ENCODE data around the gene RGS6. TPM values are rescaled to one million over a fixed set of nuclear protein-coding genes. Genes with fewer than 3 reads are reported as not detected.

The RGS6 gene
- total RNA-seq, 2 donors from 2014 or later, result 3.2 TPM; not detected in 1

DNA sequence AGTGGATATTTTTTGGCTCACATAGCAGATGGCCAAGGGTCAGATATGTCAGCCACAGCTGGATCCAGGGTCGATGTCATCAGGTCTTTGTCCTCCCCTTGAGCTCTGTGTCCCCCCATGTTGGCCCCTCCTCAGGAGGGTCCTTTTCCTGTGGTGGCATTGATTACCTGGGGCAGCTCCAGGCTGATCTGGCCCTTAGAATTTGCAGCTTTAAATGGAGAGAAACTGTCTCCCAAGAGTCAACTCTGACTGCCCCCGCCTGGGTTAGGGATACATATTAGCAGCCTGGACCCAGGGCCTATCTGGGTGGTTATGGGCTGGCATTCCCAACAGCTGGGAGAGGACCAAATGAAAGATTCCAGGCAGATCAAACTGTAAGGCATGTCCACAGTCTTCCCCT lies 330.5 kb downstream of the RGS6 start:
- Histone ChIP-seq H3K9me3 (no peaks in the 10 kb centered on the region), H3K36me3 (no peaks in the 10 kb centered on the region), H3K4me1 (replicated peaks) (no peaks in the 10 kb centered on the region), H3K27me3 (replicated peaks; ENCODE audit: insufficient read depth) (no peaks in the 10 kb centered on the region), H3K4me3 (no peak overlapping the region), H3K27ac (no peak overlapping the region)
- WGBS, result 94% methylated on average over 2 of the region's 2 CpGs
- intact Hi-C loops (cut with DNase I), result no loop called here
- no peak for TF ChIP-seq CTCF (IDR thresholded peaks at IDR 0.05)
- DNase-seq (ENCODE audit: low spot score), result no peak

- TF ChIP-seq POLR2AphosphoS5 (IDR thresholded peaks at IDR 0.05) (no peak), POLR2A (IDR thresholded peaks at IDR 0.05) (no peak), CTCF (IDR thresholded peaks at IDR 0.05) (no peak)
- WGBS, result 64% methylated on average over 5 of the region's 5 CpGs
- no peaks in the 10 kb centered on the region for H3K36me3 ChIP-seq
- no peaks in the 10 kb centered on the region for H3K27me3 ChIP-seq (replicated peaks; ENCODE audit: insufficient read depth)
- intact Hi-C loops (cut with DNase I), result no loop called here
- no peak overlapping the region for H3K27ac ChIP-seq
- no peaks in the 10 kb centered on the region for H3K4me1 ChIP-seq (replicated peaks)
- no peaks in the 10 kb centered on the region for H3K9me3 ChIP-seq
- DNase-seq (ENCODE audit: low spot score), result no peak
- no peak overlapping the region for H3K4me3 ChIP-seq
These were observed 332.5 kb downstream of the RGS6 start for GRCh38 chr14:72264716-72265115.

DNA sequence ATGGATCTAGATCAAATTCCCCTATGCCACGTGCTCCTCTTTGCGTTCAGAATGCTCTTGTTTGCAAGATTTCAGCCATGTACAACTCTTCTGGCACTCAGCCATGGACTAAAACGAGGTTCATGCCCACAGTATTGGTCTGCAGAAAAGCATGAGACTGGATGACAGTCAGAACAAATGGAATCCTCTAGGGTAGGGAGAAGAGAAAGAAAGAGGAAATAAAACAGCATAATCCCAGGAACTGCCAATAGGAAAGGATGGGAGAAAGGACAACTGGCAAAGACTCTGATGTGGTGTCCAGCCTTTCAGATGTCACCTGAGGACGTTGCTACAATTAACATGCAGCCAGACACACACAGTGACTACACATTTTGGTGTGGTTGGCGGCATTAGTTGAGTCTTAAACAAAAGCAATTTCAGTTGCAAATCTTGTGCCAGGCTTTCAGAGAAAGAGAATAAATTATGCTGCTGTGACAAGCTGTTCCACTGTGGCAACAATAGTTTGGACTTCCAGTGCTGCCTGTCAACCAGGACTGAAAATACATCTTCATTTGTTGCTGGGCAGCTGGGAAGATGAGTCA lies 338.0 kb downstream of the RGS6 start:
- Histone ChIP-seq H3K4me1 (replicated peaks) (no peaks in the 10 kb centered on the region), H3K4me3 (no peak overlapping the region), H3K9me3 (no peaks in the 10 kb centered on the region), H3K27me3 (replicated peaks; ENCODE audit: insufficient read depth) (no peaks in the 10 kb centered on the region), H3K36me3 (no peaks in the 10 kb centered on the region), H3K27ac (no peak overlapping the region)
- 38% methylated on average over 5 of the region's 5 CpGs for WGBS
- TF ChIP-seq POLR2AphosphoS5 (IDR thresholded peaks at IDR 0.05) (no peak), POLR2A (IDR thresholded peaks at IDR 0.05) (no peak), CTCF (IDR thresholded peaks at IDR 0.05) (no peak)
- DNase-seq (ENCODE audit: low spot score), result no peak
- intact Hi-C loops (cut with DNase I), result no loop called here

DNA sequence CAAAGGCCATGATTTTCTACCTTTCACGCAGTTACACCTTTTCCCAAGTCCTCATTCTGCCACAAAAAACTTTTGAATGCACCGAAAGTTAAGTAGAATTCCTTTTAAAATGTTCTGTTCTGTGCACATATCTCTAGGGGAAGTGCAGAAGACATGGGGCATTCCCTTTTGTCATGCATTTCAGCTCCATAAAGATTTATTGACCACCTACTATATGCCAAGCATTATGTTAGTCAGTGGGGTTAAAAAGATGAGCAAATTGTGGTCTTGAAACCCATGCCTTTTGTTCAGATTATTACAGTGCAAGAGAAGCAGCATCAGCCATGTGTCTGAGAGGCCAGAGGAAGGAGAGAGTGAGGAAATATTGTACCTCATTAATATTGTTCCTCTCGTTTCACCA lies 338.5 kb downstream of the RGS6 start:
- no peaks in the 10 kb centered on the region for H3K4me1 ChIP-seq (replicated peaks)
- DNase-seq (ENCODE audit: low spot score), result no peak
- no peak overlapping the region for H3K4me3 ChIP-seq
- H3K27me3 ChIP-seq (replicated peaks; ENCODE audit: insufficient read depth), result no peaks in the 10 kb centered on the region
- no peak for TF ChIP-seq POLR2AphosphoS5 (IDR thresholded peaks at IDR 0.05)
- no peak for TF ChIP-seq POLR2A (IDR thresholded peaks at IDR 0.05)
- TF ChIP-seq CTCF (IDR thresholded peaks at IDR 0.05), result no peak
- 69% methylated on average over 3 of the region's 3 CpGs for WGBS
- no peaks in the 10 kb centered on the region for H3K36me3 ChIP-seq
- H3K27ac ChIP-seq, result no peak overlapping the region
- intact Hi-C loops (cut with DNase I), result no loop called here
- no peaks in the 10 kb centered on the region for H3K9me3 ChIP-seq

DNA sequence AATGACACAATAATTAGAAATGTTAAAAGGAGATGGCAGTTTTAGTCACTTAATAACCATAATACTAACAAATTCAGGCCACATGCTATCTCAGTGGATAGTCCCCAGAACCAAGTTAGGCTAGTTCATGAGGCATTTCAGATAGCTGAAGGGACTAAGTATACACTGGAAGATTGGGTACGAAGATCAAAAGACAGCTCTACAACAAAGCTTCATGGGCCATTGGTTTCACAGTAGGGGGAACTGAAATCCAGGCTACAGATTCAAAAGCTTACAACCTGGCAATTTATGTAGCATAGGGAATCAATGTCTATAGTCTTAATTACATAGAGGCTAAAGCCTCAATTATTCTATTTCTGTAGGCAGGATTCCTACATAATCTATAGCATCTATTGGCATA lies 343.0 kb downstream of the RGS6 start:
- 29% methylated on average over 1 of the region's 1 CpG for WGBS
- H3K4me3 ChIP-seq, result no peak overlapping the region
- TF ChIP-seq CTCF (IDR thresholded peaks at IDR 0.05), result no peak
- no peak for TF ChIP-seq POLR2A (IDR thresholded peaks at IDR 0.05)
- no peak for TF ChIP-seq POLR2AphosphoS5 (IDR thresholded peaks at IDR 0.05)
- no peaks in the 10 kb centered on the region for H3K9me3 ChIP-seq
- no peaks in the 10 kb centered on the region for H3K27me3 ChIP-seq (replicated peaks; ENCODE audit: insufficient read depth)
- DNase-seq (ENCODE audit: low spot score), result no peak
- H3K36me3 ChIP-seq, result no peaks in the 10 kb centered on the region
- no peaks in the 10 kb centered on the region for H3K4me1 ChIP-seq (replicated peaks)
- no peak overlapping the region for H3K27ac ChIP-seq
- intact Hi-C loops (cut with DNase I), result no loop called here
